ENCODE results near the gene ROBO1. TPM values are rescaled to one million over a fixed set of nuclear protein-coding genes. Genes with fewer than 3 reads are reported as not detected.
A peak's percentile ranks its signal among the peaks of the same experiment; 100 is the strongest.

The ROBO1 gene
- total RNA-seq, 1 donor from 2014 or later = 250 TPM

- no peak overlapping the region for H3K27ac Mint-ChIP-seq (ENCODE audit: unreplicated experiment)
- no peak for DNase-seq (ENCODE audit: low spot score)
- peaks cover 5% of the 10 kb centered on the region for H3K36me3 Mint-ChIP-seq (ENCODE audit: low read depth, unreplicated experiment)
- H3K4me1 Mint-ChIP-seq (ENCODE audit: unreplicated experiment) = no peaks in the 10 kb centered on the region
- no peak overlapping the region for H3K4me3 Mint-ChIP-seq (ENCODE audit: unreplicated experiment)
- peaks cover 5% of the 10 kb centered on the region for H3K9me3 Mint-ChIP-seq (ENCODE audit: unreplicated experiment)
- TF ChIP-seq CTCF (IDR thresholded peaks at IDR 0.05; ENCODE audit: unreplicated experiment) = no peak
- peaks cover 10% of the 10 kb centered on the region for H3K27me3 Mint-ChIP-seq (ENCODE audit: unreplicated experiment)
These were observed 840.0 kb downstream of the ROBO1 start for GRCh38 chr3:78927759-78928158.

- Mint-ChIP-seq H3K4me1 (ENCODE audit: unreplicated experiment) (peaks cover 10% of the 10 kb centered on the region), H3K9me3 (ENCODE audit: unreplicated experiment) (peaks cover 5% of the 10 kb centered on the region), H3K4me3 (ENCODE audit: unreplicated experiment) (no peak overlapping the region), H3K36me3 (ENCODE audit: low read depth, unreplicated experiment) (peaks cover 5% of the 10 kb centered on the region), H3K27me3 (ENCODE audit: unreplicated experiment) (peaks cover 10% of the 10 kb centered on the region), H3K27ac (ENCODE audit: unreplicated experiment) (no peak overlapping the region)
- DNase-seq (ENCODE audit: low spot score) = no peak
- no peak for TF ChIP-seq CTCF (IDR thresholded peaks at IDR 0.05; ENCODE audit: unreplicated experiment)
These were observed 841.3 kb downstream of the ROBO1 start for GRCh38 chr3:78926523-78926922.

GRCh38 chr3:78924711-78925110 is 843.1 kb downstream of the ROBO1 start:
- Mint-ChIP-seq H3K27me3 (ENCODE audit: unreplicated experiment) (peaks cover 7% of the 10 kb centered on the region), H3K9me3 (ENCODE audit: unreplicated experiment) (peaks cover 5% of the 10 kb centered on the region), H3K4me1 (ENCODE audit: unreplicated experiment) (peaks cover 12% of the 10 kb centered on the region), H3K4me3 (ENCODE audit: unreplicated experiment) (no peak overlapping the region), H3K27ac (ENCODE audit: unreplicated experiment) (no peak overlapping the region), H3K36me3 (ENCODE audit: low read depth, unreplicated experiment) (peaks cover 5% of the 10 kb centered on the region)
- no peak for TF ChIP-seq CTCF (IDR thresholded peaks at IDR 0.05; ENCODE audit: unreplicated experiment)
- DNase-seq (ENCODE audit: low spot score) = no peak

- no peak overlapping the region for H3K27ac Mint-ChIP-seq (ENCODE audit: unreplicated experiment)
- H3K4me1 Mint-ChIP-seq (ENCODE audit: unreplicated experiment) = peaks cover 28% of the 10 kb centered on the region
- H3K4me3 Mint-ChIP-seq (ENCODE audit: unreplicated experiment) = no peak overlapping the region
- no peaks in the 10 kb centered on the region for H3K9me3 Mint-ChIP-seq (ENCODE audit: unreplicated experiment)
- TF ChIP-seq CTCF (IDR thresholded peaks at IDR 0.05; ENCODE audit: unreplicated experiment) = no peak
- peaks cover 2% of the 10 kb centered on the region for H3K27me3 Mint-ChIP-seq (ENCODE audit: unreplicated experiment)
- no peaks in the 10 kb centered on the region for H3K36me3 Mint-ChIP-seq (ENCODE audit: low read depth, unreplicated experiment)
- DNase-seq (ENCODE audit: low spot score) = no peak
These were observed 848.6 kb downstream of the ROBO1 start for GRCh38 chr3:78919021-78919755.

GRCh38 chr3:78918361-78919020 is 849.3 kb downstream of the ROBO1 start:
- Mint-ChIP-seq H3K9me3 (ENCODE audit: unreplicated experiment) (no peaks in the 10 kb centered on the region), H3K36me3 (ENCODE audit: low read depth, unreplicated experiment) (no peaks in the 10 kb centered on the region), H3K27me3 (ENCODE audit: unreplicated experiment) (peaks cover 2% of the 10 kb centered on the region), H3K4me1 (ENCODE audit: unreplicated experiment) (peaks cover 31% of the 10 kb centered on the region), H3K4me3 (ENCODE audit: unreplicated experiment) (no peak overlapping the region), H3K27ac (ENCODE audit: unreplicated experiment) (peak overlapping the region; percentile 48)
- no peak for TF ChIP-seq CTCF (IDR thresholded peaks at IDR 0.05; ENCODE audit: unreplicated experiment)
- no peak for DNase-seq (ENCODE audit: low spot score)

Measured in endothelial cell (in vitro differentiated cells).